ENCODE data around the gene SCGB1A1.

Gene SCGB1A1

GRCh38 chr11:62464655-62465054 lies 45.8 kb downstream of the SCGB1A1 start:
- peaks cover 6% of the 10 kb centered on the region for H3K27me3 Mint-ChIP-seq (ENCODE audit: low read depth, poor library complexity)
- DNase-seq: no peak
- H3K36me3 Mint-ChIP-seq (ENCODE audit: low read depth): no peaks in the 10 kb centered on the region
- H3K4me1 Mint-ChIP-seq: peaks cover 28% of the 10 kb centered on the region
- no peak overlapping the region for H3K4me3 Mint-ChIP-seq
- no peak overlapping the region for H3K27ac Mint-ChIP-seq
- no peaks in the 10 kb centered on the region for H3K9me3 Mint-ChIP-seq
- TF ChIP-seq, protein P1, sequence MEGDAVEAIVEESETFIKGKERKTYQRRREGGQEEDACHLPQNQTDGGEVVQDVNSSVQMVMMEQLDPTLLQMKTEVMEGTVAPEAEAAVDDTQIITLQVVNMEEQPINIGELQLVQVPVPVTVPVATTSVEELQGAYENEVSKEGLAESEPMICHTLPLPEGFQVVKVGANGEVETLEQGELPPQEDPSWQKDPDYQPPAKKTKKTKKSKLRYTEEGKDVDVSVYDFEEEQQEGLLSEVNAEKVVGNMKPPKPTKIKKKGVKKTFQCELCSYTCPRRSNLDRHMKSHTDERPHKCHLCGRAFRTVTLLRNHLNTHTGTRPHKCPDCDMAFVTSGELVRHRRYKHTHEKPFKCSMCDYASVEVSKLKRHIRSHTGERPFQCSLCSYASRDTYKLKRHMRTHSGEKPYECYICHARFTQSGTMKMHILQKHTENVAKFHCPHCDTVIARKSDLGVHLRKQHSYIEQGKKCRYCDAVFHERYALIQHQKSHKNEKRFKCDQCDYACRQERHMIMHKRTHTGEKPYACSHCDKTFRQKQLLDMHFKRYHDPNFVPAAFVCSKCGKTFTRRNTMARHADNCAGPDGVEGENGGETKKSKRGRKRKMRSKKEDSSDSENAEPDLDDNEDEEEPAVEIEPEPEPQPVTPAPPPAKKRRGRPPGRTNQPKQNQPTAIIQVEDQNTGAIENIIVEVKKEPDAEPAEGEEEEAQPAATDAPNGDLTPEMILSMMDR (IDR thresholded peaks at IDR 0.05): no peak

DNA sequence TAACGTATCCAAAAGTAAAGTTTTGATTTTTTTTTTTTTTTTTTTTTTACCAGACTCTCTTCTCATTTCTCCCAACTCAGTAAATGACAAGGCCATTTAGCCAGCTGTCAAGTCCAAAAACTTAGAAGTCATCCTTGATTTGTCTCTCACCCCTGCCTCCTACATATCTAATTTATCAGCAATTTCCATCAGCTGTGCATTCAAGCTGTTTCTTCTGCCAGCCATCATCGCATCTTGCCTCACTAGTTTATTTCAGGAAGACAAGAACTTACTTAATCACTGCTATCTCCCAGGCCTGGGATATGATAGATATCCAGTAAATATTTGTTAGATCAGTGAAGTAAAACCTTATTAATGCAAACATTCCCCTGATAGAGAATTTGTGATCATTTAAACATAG lies 47.6 kb downstream of the SCGB1A1 start:
- Mint-ChIP-seq H3K27ac (no peak overlapping the region), H3K4me3 (no peak overlapping the region), H3K27me3 (ENCODE audit: low read depth, poor library complexity) (peaks cover 6% of the 10 kb centered on the region), H3K4me1 (peaks cover 22% of the 10 kb centered on the region), H3K9me3 (no peaks in the 10 kb centered on the region), H3K36me3 (ENCODE audit: low read depth) (no peaks in the 10 kb centered on the region)
- DNase-seq: no peak
- TF ChIP-seq, protein P1 (IDR thresholded peaks at IDR 0.05): no peak

GRCh38 chr11:62468577-62468976 lies 49.7 kb downstream of the SCGB1A1 start:
- peaks cover 6% of the 10 kb centered on the region for H3K27me3 Mint-ChIP-seq (ENCODE audit: low read depth, poor library complexity)

DNA sequence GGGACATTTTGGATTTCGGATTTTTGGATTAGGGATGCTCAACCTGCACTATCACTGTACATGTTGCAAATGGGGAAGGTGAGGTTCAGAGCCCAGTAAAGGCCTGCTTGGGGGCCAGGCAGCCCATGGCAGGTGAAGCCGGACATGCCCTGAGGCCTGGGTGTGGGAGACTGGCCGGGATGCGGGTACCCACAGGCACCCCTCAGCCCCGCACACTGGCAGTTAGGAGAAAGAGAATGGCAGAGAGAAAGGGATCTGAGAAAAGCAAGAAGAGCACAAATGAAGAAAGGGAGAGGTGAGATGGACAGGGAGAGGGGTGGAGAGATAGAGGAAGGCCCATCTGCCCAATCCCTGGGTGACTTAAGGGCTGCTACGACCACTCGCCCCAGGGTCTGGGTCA lies 52.8 kb downstream of the SCGB1A1 start:
- no peak for DNase-seq
- TF ChIP-seq, protein P1 (IDR thresholded peaks at IDR 0.05): no peak
- Mint-ChIP-seq H3K27me3 (ENCODE audit: low read depth, poor library complexity) (no peaks in the 10 kb centered on the region), H3K4me1 (peaks cover 14% of the 10 kb centered on the region), H3K36me3 (ENCODE audit: low read depth) (no peaks in the 10 kb centered on the region), H3K4me3 (no peak overlapping the region), H3K27ac (no peak overlapping the region), H3K9me3 (no peaks in the 10 kb centered on the region)

More at GRCh38 chr11:62468577-62468976, 49.7 kb downstream of the SCGB1A1 start:
- Mint-ChIP-seq H3K36me3 (ENCODE audit: low read depth) (no peaks in the 10 kb centered on the region), H3K4me1 (peaks cover 19% of the 10 kb centered on the region), H3K4me3 (no peak overlapping the region), H3K27ac (no peak overlapping the region), H3K9me3 (no peaks in the 10 kb centered on the region)
- TF ChIP-seq, protein P1 (IDR thresholded peaks at IDR 0.05): no peak
- no peak for DNase-seq

GRCh38 chr11:62472063-62472884 lies 53.4 kb downstream of the SCGB1A1 start:
- no peak overlapping the region for H3K4me3 Mint-ChIP-seq
- H3K9me3 Mint-ChIP-seq: no peaks in the 10 kb centered on the region
- no peaks in the 10 kb centered on the region for H3K36me3 Mint-ChIP-seq (ENCODE audit: low read depth)
- no peak for DNase-seq
- no peaks in the 10 kb centered on the region for H3K27me3 Mint-ChIP-seq (ENCODE audit: low read depth, poor library complexity)
- peak overlapping the region; percentile 96 for H3K27ac Mint-ChIP-seq
- TF ChIP-seq, protein P1 (IDR thresholded peaks at IDR 0.05): no peak
- peaks cover 14% of the 10 kb centered on the region for H3K4me1 Mint-ChIP-seq
